Ishikawa (cell line): ENCODE data around the gene SPACA5.
"Not testable (repeated sequence)": the region's sequence is repeated elsewhere in the genome, so short reads cannot be mapped to it uniquely, and the experiment has no call there.

Source experiments
- CEBPB ChIP-seq: IDR thresholded peaks from 2 replicates; pipeline ENCODE4 v1.6.1; 2012
- CREB1 ChIP-seq: IDR thresholded peaks from 2 replicates; pipeline ENCODE4 v1.6.1; 2012; ENCODE audit warnings: low read depth
- EGR1 ChIP-seq: IDR thresholded peaks from 2 replicates; pipeline ENCODE4 v1.6.1; 2012
- EP300 ChIP-seq: IDR thresholded peaks from 2 replicates; pipeline ENCODE4 v1.6.1; 2012; ENCODE audit warnings: borderline replicate concordance
- FOXM1 ChIP-seq: IDR thresholded peaks from 2 replicates; pipeline ENCODE4 v1.6.1; 2012; ENCODE audit warnings: low read depth, borderline replicate concordance
- MAX ChIP-seq: IDR thresholded peaks from 2 replicates; pipeline ENCODE4 v1.6.1; 2012
- NFIC ChIP-seq: IDR thresholded peaks from 2 replicates; pipeline ENCODE4 v1.6.1; 2012
- RAD21 ChIP-seq: IDR thresholded peaks from 2 replicates; pipeline ENCODE4 v1.6.1; 2012; ENCODE audit warnings: low read depth
- REST ChIP-seq: IDR thresholded peaks from 2 replicates; pipeline ENCODE4 v1.6.1; 2012; ENCODE audit warnings: low read depth, mild to moderate bottlenecking
- TAF1 ChIP-seq: IDR thresholded peaks from 2 replicates; pipeline ENCODE4 v1.6.1; 2012; ENCODE audit warnings: low read depth, mild to moderate bottlenecking
- TCF12 ChIP-seq: IDR thresholded peaks from 2 replicates; pipeline ENCODE4 v1.6.1; 2012; ENCODE audit warnings: low read depth
- TEAD4 ChIP-seq: IDR thresholded peaks from 2 replicates; pipeline ENCODE4 v1.6.1; 2012
- USF1 ChIP-seq: IDR thresholded peaks from 2 replicates; pipeline ENCODE4 v1.6.1; 2012
- YY1 ChIP-seq: IDR thresholded peaks from 2 replicates; pipeline ENCODE4 v1.6.1; 2012; ENCODE audit warnings: low read depth
- ZBTB7A ChIP-seq: IDR thresholded peaks from 2 replicates; pipeline ENCODE4 v1.6.1; 2012; ENCODE audit warnings: low read depth

SPACA5 gene

DNA sequence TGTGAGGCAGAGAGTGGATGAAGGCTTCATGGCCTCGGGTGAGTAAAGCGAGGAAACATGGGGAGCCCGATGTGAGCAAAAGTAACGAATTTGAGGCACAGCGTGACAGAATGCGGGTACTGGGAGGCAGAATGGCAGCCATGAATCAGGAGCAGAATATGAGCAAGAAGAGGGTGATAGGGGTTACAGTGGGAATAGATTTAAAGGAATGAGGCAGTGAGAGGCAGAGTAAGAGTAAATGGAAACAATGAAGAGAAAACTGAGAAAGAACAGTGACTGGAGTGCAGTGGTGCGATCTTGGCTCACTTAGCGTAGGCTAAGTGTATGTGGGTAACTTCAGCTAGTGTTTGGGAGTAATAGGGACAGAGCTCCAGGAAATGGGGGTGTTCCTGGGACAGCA lies at the start of gene SPACA5:
TSS of gene SPACA5 (plus strand) at position 301 of the 400 bp plus-strand sequence. CDS start 815 bp downstream, outside the sequence.
- not testable (repeated sequence) for TF ChIP-seq REST, USF1, TCF12

DNA sequence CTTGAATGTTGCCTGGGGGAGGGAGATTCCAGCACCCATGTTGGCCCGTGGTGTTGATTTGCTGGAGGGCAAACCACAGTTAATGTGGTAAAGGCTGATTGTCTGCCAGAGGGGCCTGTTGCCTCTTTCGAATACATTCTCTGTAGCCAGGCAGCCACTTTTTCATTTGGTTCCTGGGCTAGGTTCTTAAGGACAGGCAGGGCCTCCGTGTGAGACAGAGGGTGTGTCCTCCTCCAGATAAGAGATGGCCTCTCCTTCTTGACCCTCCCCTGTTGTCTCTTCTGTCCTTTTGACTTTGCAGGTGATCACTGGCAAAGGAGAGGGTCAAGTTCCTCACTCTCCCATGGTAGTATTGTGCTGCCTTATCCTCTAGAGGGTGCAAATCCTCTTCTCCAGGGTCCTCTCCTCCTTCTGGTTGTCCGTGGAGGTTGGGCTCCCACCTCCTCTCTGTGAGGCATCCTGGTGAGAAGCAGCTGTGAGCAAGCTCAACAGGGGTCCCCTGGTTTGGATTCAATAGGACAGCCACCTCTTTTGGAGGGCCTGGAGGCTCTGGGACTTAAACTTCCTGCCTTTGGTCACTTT lies 47.9 kb upstream of the SPACA5 start:
- peak; percentile 17; the same call in 1 of the 2 replicates for TF ChIP-seq RAD21
- no peak for TF ChIP-seq FOXM1
- TF ChIP-seq MAX: no peak
- TF ChIP-seq TCF12: no peak
- TF ChIP-seq TEAD4: no peak
- TF ChIP-seq EP300: no peak
- TF ChIP-seq ZBTB7A: no peak

GRCh38 chrX:47960406-47960805 lies 46.4 kb upstream of the SPACA5 start:
- TF ChIP-seq EP300 (no peak), CEBPB (no peak), RAD21 (no peak), YY1 (no peak), ZBTB7A (no peak), TCF12 (no peak), FOXM1 (no peak), USF1 (no peak), MAX (no peak), TEAD4 (no peak), REST (no peak), TAF1 (no peak), CREB1 (no peak), EGR1 (no peak), NFIC (no peak)

GRCh38 chrX:47973235-47973634 lies 33.6 kb upstream of the SPACA5 start:
- TF ChIP-seq NFIC (no peak), CREB1 (no peak), YY1 (no peak), ZBTB7A (no peak), MAX (no peak)

- no peak for TF ChIP-seq EP300
- TF ChIP-seq RAD21: no peak
- no peak for TF ChIP-seq CEBPB
- no peak for TF ChIP-seq EGR1
- no peak for TF ChIP-seq TEAD4
- TF ChIP-seq MAX: no peak
- no peak for TF ChIP-seq NFIC
- TF ChIP-seq FOXM1: no peak
- TF ChIP-seq TCF12: no peak
- no peak for TF ChIP-seq CREB1
- no peak for TF ChIP-seq YY1
- TF ChIP-seq USF1: no peak
- no peak for TF ChIP-seq REST
- TF ChIP-seq ZBTB7A: no peak
- TF ChIP-seq TAF1: no peak
Observed at GRCh38 chrX:47976254-47977151, 30.3 kb upstream of the SPACA5 start.
